HG02763 (cell line): ENCODE data around the gene PTP4A1.
"Not testable (repeated sequence)": the region's sequence is repeated elsewhere in the genome, so short reads cannot be mapped to it uniquely, and the experiment has no call there.

Source experiments
- ATAC-seq: cut with Tn5 transposase; IDR thresholded peaks from one replicate; pipeline ENCODE4 v1.9.1; 2021; ENCODE audit warnings: mild to moderate bottlenecking, moderate library complexity; ENCODE audit not compliant: unreplicated experiment

Gene PTP4A1

DNA sequence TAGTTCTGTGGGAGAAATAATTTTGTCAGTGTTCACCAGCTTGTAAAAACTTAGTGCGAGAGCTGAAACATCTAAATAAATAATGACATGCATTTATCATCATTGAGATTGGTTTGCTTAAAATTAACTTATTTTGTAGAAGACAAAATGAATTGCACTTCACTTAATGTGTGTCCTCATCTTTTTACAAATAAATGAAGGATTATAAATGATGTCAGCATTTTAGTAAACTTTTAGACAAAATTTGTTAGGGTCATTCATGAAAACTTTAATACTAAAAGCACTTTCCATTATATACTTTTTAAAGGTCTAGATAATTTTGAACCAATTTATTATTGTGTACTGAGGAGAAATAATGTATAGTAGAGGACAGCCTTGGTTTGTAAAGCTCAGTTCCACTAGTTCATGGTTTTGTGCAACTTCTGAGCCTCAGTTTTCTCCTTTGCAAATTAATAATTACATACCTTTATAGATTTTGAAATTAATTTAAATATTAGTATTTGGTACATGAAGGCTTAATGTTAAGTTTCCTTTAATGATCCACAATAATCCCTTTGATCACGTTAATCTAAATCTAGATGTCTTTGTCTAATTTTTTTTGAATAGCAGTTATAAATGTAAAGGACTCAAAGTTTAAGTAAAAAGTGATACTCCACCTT, 9.2 kb downstream of the PTP4A1 start:
- no peak for ATAC-seq

DNA sequence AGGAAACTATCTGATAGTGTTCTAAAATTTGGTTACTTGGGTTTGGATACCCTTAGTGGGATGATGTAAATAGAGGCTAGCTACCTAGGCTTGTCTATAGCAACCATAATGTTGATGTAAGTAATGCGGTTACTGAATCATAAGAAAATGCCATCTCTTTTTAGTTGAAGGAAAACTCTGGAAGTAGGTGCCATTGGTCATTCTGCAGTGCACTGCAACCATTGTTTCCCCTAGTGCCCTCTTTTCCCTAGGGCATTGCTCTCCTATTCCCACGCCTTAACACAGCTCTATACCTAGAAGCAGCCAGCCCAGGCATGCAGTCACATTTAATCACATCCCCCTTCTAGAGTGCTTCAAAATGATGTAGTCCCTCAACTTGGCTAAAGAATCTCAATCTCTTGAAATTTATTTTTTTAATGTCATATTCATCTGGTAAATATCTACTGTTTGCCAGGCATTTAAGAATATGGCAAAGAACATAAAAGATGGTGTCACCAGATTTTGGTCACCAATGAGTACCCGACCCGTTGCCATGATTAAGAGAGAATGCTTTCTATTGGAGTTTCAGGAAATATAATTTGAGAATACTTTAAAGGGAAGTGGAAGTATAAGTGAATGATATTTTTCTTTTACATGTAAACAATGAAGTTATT, 10.4 kb downstream of the PTP4A1 start:
- ATAC-seq = no peak

DNA sequence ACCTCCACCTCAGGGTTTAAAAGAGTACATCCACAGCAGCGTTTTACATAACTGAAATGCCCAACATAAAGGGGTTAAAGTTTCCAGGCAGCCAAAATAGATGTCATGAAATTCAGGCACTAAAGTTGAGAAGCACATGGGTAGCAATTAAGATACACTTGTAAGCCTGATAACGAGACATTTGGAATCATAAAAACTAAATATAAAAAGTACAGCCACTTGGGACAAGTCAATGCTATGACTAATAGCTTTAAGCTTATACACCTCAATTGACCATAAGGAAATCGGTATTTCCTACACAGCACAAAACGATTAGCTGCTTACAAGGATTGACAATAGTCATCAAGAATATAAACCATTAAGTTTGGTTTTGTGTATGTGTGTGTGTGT, 11.8 kb downstream of the PTP4A1 start:
- ATAC-seq = no peak

DNA sequence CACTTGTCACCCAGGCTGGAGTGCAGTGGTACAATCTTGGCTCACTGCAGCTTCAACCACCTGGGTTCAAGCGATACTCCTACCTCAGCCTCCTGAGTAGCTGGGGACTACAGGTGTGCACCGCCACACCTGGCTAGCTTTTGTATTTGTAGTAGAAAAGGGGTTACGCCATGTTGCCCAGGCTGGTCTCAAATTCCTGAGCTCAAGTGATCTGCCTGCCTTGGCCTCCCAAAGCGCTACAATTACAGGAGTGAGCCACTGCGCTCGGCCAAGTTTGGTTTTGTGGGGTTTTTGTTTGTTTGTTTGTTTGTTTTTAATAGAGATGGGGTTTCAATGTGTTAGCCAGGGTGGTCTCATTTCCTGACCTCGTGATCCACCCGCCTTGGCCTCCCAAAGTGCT, 12.3 kb downstream of the PTP4A1 start:
- no peak for ATAC-seq

DNA sequence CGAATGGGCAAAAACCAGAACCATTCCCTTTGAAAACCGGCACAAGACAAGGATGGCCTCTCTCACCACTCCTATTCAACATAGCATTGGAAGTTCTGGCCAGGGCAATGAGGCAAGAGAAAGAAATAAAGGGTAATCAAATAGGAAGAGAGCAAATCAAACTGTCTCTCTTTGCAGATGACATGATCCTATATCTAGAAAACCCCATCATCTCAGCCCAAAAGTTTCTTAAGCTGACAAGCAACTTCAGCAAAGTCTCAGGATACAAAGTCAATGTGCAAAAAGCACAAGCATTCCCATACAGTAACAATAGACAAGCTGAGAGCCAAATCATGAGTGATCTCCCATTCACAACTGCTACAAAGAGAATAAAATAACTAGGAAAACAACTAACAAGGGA, 13.4 kb downstream of the PTP4A1 start:
- ATAC-seq = not testable (repeated sequence)

DNA sequence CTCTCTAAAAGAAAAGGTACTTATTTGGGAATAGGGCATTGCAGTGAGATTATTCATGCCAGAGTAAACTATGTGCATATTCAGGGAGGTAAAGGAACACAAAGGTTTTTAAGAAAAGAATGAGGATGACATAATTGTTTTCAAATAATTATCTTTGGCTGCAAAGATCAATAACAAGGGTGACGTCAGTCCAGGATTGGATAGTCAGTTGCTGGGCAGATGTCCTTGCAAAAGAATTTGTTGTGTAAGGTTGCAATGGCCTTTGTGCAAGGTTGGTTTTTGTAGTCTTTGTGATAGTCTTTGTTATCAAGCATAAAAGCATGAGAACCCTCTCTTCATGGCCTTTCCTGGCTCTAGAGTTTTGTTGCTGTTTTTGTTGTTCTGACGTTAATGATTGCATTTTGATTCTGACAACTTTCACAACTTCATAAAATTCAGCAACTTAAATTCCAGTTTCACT, 17.7 kb downstream of the PTP4A1 start:
- ATAC-seq = no peak

DNA sequence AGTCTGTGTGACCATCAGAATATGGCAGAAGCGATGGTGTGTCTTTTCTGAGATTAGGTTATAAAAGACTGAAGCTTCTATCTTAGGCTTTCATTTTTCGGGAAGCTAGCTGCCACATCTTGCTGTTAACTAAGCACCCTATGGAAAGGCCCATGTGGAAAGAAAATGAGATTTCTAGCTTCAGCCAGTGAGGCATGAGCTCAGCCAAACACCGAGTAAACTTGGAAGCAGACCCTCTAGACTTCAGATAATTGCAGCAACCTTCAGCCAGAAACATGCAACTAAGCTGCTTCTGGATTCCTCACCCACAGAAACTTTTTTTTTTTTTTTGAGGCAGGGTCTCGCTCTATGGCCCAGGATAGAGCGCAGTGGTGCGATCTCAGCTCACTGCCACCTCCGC, 20.6 kb downstream of the PTP4A1 start:
- ATAC-seq = no peak

DNA sequence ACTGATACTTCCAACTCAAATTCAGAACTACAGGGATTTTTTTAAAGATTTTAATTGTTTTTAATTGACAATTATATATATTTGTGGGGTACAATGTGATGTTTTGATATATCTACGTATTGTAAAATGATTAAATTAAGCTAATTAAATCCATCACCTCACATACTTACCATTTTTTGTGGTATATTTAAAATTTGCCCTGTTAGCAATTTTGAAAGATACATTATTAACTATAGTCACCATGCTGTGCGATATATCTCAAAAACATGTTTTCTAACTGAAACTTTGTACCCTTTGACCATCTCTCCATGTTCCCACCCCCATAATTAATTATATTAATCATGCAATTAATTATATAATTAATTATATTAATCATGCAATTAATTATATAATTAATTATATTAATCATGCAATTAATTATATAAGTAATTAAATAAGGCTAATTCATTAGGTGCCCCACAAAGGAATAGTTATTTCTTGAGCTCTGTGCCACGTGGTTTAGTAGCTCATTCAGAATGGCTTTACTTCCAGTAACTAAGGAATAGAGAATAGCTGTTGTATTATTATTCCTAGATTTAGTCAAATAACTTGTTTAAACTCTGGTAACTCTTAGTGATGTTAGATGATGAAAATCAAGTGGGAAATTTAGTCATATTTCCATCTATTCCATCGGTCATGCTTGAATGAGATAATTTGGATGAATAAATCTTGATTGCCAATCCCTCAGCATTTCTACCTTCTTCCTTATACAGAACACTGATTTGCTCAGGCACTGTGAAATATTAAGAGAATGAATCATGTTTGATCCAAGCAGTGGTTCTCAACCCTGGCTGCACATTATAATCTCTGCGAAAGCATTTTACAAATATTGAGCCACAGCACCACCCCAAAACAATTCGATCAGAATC, 25.1 kb downstream of the PTP4A1 start:
- no peak for ATAC-seq

DNA sequence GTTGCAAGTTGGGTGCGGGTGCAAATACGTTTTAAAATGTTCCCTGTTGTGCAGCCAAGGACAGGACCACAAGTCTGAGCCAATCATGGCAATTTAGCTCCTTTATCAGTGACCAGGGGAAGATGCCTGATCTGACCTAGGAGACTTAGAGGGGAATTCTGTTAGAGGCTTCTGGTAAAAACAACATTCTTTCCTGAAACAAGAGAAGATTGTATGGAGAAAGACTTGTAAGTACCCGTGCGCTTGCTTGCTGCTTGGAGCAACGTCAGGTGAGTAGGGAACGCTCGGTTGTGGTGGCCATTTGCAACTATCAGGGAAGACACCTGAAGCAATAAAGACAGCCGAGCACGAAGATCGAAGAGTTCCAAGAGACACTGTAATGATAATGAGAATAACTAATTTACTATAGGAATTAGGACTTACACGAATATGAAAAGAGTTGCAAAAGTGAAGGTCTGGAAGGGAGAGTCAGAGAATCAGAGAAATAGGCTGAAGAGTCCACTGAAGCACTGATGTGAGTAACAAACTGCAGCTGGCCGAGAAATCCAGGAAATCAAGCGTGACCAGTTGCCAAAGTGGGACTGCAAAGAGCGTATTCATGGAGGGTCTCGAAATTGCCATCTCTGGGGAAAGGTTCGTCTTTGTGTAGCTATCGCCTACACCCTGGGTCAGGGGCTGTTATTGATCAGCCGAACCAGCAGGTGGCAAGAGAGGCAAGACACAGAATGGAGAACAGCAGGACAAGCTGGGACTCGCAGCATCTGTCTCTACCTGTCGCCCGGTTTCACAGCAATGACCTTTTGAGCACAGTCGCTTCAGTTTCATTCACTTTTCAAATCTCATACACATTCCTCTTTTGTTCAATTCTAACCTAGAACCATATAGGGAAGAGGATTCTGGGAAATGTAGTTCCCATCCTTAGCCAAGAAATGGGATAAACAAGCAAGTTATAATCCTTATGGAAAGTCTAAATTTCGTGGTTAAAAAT, 26.1 kb downstream of the PTP4A1 start:
- ATAC-seq = peak; percentile 100

DNA sequence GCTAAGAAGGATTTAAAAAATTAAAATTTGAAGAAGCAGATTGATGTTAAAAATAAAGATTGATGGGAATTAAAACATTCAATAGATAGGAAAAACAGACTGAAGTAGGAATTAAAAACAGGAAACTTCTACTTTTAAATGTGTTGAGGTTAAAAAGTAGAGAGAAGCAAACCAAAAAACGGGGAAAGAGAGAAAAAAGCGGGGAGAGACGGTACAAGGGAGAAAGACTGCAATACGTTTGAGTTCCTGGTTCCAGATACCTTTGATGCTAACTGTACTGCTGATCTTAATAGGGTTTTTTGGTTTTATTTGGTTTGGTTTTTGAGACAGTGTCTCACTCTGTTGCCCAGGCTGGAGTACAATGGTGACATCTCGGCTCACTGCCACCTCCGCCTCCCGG, 27.0 kb downstream of the PTP4A1 start:
- ATAC-seq = no peak

DNA sequence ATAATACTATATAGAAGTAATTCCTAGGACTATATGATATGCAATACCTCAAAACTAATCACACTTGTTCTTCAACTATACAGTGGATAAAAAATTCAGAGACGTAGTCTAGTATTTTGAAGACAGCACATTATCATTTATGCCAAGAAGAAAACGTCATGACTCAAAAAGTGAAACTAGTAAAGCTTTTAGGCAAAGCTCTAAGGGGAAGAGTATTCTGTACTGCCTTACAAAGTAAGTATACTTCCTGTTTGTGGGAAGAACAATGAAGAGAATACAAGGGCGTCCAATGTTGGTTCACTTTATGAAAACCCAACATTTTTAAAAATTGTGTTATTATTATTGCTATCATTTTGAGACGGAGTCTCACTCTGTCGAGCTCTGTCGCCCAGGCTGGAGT, 27.9 kb downstream of the PTP4A1 start:
- no peak for ATAC-seq

DNA sequence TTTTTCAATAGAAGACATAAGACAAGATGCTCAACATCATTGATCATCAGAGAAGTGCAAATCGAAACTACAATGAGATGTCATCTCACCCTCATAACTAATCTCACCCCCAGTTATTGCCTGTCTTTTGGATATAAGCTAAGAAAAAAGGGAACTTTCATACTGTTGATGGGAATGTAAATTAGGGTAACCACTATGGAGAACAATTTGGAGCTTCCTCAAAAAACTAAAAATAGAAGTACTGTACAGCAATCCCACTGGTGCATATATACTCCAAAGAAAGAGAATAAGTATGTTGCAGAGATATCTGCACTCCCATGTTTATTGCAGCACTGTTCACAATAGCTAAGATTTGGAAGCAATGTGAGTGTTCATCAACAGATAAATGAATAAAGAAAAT, 37.0 kb downstream of the PTP4A1 start:
- ATAC-seq = no peak

DNA sequence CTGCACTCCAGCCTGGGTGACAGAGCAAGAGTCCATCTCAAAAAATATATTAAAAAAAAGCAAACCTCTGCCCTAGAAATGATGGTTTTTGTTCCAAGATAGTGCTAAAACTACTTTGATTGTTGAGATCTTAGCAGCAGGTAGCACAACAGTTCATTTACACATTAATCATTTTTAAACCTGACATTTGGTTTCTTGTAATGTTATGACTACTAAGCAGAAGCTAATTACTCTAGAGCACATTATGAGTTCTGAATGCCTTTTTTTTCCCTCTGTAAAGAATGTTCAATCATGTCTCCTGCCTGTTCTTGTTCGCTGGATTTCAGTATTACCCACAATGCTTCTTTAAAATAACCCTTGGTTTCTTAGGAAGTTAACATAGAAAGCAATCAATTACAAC, 38.7 kb downstream of the PTP4A1 start:
- ATAC-seq = no peak

DNA sequence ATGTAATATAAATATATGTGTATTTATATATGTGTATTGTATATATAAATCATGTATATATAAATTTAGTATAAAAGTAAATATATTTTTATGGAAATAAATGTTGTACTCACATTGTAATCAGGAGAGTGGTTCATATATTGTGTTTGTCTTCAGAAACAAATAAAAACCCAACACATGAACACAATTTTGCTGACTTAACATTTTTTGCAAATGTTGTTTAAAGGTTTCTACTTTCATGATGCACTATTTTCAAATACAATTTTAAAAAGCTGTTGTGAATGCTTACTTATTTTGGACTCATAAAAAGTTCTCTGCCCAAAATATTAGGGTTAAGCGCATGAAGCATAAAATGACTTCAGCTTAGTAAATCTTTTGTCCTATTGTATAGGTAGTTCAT, 39.3 kb downstream of the PTP4A1 start:
- ATAC-seq = no peak

DNA sequence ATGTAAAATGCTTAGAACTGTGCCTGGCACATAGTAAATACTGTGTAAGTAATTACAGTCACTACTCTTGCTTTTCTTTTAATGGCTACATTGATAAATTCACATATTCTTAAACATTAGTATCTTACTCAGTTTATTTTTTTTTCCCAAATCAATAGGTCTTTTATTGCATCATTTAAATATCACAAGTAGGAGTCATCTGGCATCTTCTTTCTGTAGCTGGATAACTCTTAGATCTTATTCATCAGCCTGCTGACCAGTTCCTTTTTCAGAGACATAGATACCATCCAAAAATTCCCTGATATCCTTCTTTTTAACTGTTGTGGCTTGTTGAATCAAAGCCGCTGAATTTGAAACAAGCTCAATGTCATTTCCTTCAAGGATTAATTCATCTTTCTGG, 43.3 kb downstream of the PTP4A1 start:
- no peak for ATAC-seq
